Activated T-helper 1 cell treated with anti-CD3 and anti-CD28 coated beads, Interleukin-2, amount 50 U/mL, for 16 hours (primary cell): ENCODE measurements around the gene PPCS.
A peak's percentile ranks its signal among the peaks of the same experiment; 100 is the strongest.
"Not testable (repeated sequence)": the region's sequence is repeated elsewhere in the genome, so short reads cannot be mapped to it uniquely, and the experiment has no call there.

Experiments used
- DNase-seq, 2 donors: peaks; one replicate each; pipeline ENCODE4 v3.0.0-alpha.2; 2020; ENCODE audit warnings: low read depth in 1 of 2, low spot score in 1 of 2

Gene PPCS

DNA sequence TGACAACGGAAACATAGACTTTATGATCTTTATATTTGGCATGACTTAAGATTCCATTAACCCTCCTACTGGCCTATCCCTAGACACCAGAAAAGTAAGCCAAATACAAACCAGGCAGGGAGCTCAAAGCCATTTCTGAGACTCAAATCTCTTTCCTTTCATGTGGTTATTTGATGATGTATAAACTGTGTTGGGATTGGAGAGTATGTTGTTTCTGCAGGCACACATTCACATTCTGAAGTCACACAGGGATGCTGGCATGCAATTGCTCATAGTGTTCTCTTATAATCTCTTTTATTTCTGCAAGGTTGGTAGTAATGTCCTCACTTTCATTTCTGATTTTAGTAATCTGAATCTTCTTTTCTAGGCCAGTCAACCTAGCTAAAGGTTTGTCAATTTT lies 6.3 kb upstream of the PPCS start:
- DNase-seq: no peak

DNA sequence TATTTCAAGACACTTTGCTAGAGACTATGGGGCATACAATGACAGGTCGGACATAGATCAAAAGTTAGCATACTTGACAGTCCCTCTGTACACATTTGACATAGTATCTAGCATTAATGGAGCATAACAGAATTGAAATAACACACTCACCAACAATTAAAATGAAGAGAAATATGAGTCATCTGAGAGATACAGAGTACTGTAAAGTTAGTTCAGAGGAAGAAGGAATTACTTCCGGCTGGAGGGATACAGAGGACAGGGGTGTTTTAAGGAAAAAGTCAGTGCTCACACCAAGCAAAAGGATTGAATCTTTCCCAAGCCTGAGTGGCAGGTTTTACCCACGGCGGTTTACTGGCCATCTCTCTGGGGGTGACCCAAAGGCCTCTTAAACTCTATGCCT lies 3.0 kb upstream of the PPCS start:
- DNase-seq: no peak

- DNase-seq: no peak
Measured at GRCh38 chr1:42454403-42454802, 1.9 kb upstream of the PPCS start.

DNA sequence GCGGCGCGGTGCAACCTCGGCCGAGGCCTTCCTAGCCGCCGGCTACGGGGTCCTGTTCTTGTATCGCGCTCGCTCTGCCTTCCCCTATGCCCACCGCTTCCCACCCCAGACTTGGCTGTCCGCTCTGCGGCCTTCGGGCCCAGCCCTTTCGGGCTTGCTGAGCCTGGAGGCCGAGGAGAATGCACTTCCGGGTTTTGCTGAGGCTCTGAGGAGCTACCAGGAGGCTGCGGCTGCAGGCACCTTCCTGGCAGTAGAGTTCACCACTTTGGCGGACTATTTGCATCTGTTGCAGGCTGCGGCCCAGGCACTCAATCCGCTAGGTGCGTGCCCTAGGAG lies 379 bp downstream of the PPCS start:
- peak; percentile 31 to 40 for DNase-seq

DNA sequence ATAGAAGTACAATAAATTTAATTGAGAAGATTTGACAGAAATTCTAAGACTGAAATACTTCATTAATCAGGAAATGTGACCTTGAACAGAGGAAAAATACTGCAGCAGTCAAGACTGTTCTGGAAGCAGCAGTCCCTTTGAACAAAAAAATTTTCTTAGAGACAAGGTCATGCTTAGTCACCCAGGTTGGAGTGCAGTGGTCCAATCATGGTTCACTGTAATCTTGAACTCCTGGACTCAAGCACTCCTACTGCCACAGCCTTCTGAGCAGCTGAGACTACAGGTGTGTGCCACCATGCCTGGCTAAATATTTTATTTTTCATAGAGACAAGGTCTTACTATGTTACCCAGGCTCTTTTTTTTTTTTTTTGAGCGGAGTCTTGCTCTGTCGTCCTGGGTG lies 4.9 kb downstream of the PPCS start:
- no peak for DNase-seq

- DNase-seq: peak; percentile 90 to 93
Measured at GRCh38 chr1:42462828-42463763, 6.8 kb downstream of the PPCS start, which contains the start of gene CCDC30. Gene CCDC30 (plus strand): TSS chr1:42463286. CDS start chr1:42480552, 17,266 bp downstream.

GRCh38 chr1:42463921-42464320 lies 7.6 kb downstream of the PPCS start:
- no peak for DNase-seq

- DNase-seq: no peak
Measured at GRCh38 chr1:42466030-42466429, 9.7 kb downstream of the PPCS start.

DNA sequence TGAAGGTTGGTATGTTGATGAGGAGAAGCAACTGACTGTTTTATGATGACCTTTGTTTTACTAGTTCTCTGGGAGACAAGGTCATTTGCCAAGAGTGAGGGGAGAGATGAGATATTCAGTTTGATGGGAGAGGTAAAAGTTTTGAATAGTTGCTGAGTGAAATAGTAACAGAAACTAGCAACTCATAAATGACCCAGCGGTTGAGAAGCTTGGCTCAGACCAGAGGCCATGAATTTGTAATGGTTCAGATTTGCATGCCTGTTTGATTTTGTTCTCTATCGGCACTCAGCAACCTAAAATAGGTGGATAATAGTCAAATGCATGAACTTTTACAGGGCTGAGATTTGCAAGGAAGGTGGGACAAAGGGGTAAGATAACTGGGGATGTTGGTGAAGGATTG lies 13.4 kb downstream of the PPCS start:
- no peak for DNase-seq

DNA sequence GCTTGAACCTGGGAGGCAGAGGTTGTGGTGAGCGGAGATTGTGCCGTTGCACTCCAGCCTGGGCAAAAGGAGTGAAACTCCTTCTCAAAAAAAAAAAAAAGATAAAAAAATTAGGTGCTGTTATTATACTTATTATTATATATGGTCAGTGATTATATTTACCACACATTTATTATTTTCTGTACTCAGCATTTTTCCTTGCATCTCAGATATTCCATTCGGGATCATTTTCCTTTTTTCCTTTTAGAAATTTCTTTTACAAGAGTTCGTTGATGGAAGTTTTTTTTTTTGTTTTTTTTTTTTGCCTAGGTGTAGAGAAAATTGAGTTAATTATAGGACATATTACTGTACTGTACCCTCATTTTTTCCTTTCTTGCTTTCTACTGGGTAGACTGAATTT lies 20.3 kb downstream of the PPCS start:
- no peak for DNase-seq

DNA sequence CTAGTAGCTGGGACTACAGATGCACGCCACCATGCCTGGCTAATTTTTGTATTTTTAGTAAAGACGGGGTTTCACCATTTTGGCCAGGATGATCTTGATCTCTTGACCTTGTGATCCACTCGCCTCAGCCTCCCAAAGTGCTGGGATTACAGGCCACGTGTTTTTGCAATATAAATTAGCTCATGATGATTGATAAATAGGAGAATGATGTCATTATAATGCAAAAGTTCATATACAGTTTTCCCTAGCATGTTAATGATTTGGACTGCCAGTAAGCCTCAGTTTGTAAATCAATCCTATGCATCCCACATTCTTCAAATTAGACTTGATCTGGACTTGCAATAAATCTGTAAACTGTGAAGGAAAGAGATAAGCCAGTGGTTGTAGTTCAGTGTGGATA lies 21.0 kb downstream of the PPCS start:
- not testable (repeated sequence) for DNase-seq

DNA sequence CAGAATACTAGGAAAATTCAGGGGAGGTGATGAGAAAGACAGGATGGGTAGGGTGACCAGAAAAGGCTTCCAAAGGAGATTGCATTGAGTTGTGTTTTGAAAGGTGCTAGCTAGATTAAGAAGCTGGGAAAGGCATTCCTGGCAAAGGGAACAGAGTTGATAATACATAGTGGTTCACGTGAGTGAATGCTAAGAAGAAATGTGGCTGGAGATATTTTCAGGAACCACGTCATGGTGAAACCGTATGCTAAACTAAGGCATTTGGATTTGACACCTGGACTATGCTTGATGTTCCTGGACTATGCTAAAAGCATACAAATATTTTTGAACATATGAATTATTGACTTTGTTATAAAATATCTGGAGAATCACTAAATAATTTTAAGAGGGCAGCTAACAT lies 21.4 kb downstream of the PPCS start:
- no peak for DNase-seq

DNA sequence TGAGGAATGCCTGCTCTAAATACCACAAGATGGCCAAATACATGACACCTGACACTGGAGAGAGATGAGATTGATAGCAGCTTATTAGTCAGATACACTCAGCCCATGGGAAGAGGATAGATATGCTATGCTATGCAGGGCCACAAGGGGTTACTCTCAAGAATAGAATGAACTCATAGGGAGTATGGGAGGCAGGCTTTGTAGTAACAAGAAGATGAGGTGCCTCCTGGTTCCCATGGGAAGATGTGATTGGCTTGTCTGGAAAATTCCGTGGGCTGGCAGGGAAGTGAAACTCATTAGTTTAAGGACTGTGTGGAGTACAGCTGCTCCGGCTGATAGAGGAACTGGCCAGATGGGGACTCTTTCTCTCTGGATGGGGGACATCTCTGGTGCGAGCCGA lies 23.3 kb downstream of the PPCS start:
- DNase-seq: no peak

DNA sequence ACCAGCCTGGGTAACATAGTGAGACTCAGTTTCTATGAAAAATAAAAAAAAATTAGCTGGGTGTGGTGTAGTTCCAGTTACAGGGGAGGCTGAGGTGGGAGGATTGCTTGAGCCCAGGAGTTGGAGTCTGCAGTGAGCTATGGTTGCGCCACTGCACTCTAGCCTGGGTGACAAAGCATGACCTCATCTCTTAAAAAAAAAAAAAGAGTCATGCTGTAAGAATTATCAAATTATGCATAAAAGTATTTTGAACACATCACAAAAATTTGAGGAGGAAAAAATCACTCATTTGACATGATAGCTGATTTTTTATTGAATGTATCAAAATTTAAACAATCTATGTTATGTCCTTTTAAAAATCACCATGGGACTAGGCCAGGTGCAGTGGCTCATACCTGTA lies 24.6 kb downstream of the PPCS start:
- DNase-seq: no peak

DNA sequence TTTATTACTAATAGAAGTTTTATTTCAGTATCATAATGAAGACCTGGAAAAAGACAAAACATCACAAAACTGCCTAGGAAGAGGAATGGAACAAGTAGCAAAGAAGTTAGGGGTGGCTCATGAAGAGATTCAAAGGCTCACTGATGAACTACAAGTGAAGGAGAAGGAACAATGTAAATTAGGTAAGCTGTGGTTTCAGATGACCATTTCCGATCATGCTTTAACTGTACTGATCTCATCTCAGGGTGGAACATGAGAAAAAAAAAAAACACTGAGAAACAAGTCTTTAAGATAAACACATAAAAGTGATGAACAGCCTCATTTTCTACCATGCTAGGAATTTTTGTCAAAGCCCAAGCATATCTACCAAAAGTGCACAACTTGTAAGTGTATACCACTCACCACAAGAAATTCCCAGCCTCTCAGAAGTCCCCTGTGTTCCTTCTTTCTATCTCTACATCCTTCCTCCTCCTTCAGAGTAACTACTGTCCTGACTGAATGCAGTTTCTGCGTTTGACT lies 26.4 kb downstream of the PPCS start:
- DNase-seq: no peak

- DNase-seq: no peak
Measured at GRCh38 chr1:42484382-42484781, 28.0 kb downstream of the PPCS start.

DNA sequence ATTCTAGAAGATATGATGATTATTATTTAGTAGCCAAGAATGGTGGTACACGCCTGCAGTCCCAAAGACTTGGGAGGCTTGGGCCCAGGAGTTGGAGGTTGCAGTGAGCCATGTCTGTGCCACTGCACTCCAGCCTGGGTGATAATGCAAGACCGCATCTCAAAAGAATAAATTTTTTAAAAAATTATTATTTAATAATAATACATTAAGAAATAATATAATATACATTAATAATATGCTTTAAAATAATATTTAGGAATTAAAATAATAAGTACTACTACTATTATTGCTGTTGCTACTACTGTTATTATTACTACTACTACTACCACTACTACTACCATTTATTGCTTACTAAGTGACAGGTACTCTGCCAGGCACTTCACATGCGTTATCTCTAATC lies 33.9 kb downstream of the PPCS start:
- no peak for DNase-seq

DNA sequence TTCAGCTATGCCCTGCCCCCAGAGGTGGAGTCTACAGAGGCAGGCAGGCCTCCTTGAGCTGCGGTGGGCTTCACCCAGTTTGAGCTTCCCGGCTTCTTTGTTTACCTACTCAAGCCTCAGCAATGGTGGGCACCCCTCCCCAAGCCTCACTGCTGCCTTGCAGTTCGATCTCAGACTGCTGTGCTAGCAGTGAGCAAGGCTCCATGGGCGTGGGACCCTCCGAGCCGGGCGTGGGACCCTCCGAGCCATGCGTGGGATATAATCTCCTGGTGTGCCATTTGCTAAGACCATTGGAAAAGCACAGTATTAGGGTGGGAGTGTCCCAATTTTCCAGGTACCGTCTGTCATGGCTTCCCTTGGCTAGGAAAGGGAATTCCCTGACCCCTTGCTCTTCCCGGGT lies 45.7 kb downstream of the PPCS start:
- DNase-seq: not testable (repeated sequence)

DNA sequence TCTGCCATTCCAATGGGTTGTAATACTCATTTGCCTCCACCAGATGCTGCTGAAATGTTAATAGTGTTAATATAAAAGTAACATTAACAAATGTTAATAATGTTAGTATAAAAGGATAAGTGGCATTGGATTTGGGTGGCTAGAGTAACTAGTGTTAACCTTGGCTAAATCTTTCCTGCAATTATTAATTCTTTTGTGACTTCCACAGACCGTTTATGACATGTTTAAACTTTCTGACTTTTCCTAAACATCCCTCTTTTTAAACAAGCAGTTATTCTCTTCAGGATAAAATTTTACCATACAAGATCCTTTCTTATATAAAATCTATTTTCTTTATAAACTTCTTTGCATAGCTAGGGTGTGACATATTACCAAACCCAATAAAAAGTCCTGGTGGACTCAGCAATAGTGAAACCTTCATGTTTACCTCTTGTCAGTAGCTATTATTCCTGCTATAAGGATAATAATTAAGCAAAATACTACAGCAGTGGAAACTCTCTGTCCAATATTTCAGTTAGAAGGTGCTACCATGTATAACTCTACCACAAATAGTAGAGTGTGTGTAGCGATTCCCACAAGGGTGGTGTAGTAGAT lies 48.3 kb downstream of the PPCS start:
- DNase-seq: no peak

- no peak for DNase-seq
Measured at GRCh38 chr1:42506576-42506975, 50.2 kb downstream of the PPCS start.
